Dedifferentiated amniotic fluid mesenchymal stem cell (primary cell): ENCODE measurements around the gene EGFR.

ENCODE experiments used
- DNase-seq: peaks from one replicate; pipeline ENCODE4 v3.0.0-alpha.2; 2016; ENCODE audit errors: extremely low spot score

The EGFR gene

GRCh38 chr7:55189878-55190436, 171.1 kb downstream of the EGFR start:
- DNase-seq, result no peak

GRCh38 chr7:55190511-55191160, 171.8 kb downstream of the EGFR start:
- DNase-seq, result no peak

- DNase-seq, result no peak
Measured at GRCh38 chr7:55191161-55191925, 172.5 kb downstream of the EGFR start.

GRCh38 chr7:55191926-55192692, 173.3 kb downstream of the EGFR start:
- DNase-seq, result no peak

GRCh38 chr7:55192723-55193122, 173.9 kb downstream of the EGFR start:
- peak; percentile 57 for DNase-seq

- DNase-seq, result no peak
Measured at GRCh38 chr7:55193245-55193644, 174.4 kb downstream of the EGFR start.

GRCh38 chr7:55194522-55194921, 175.7 kb downstream of the EGFR start:
- DNase-seq, result no peak

- no peak for DNase-seq
Measured at GRCh38 chr7:55198634-55199392, 180.0 kb downstream of the EGFR start.

- no peak for DNase-seq
Measured at GRCh38 chr7:55199418-55199817, 180.6 kb downstream of the EGFR start.

GRCh38 chr7:55200441-55200840, 181.6 kb downstream of the EGFR start:
- no peak for DNase-seq

GRCh38 chr7:55202150-55202913, 183.5 kb downstream of the EGFR start:
- DNase-seq, result no peak

- DNase-seq, result no peak
Measured at GRCh38 chr7:55203300-55203699, 184.5 kb downstream of the EGFR start.

- DNase-seq, result no peak
Measured at GRCh38 chr7:55205124-55205955, 186.5 kb downstream of the EGFR start.

GRCh38 chr7:55206235-55207029, 187.6 kb downstream of the EGFR start:
- DNase-seq, result no peak

GRCh38 chr7:55207436-55208125, 188.8 kb downstream of the EGFR start:
- no peak for DNase-seq

- DNase-seq, result no peak
Measured at GRCh38 chr7:55209366-55209765, 190.5 kb downstream of the EGFR start.

GRCh38 chr7:55210176-55210575, 191.4 kb downstream of the EGFR start:
- DNase-seq, result no peak

GRCh38 chr7:55210716-55211115, 191.9 kb downstream of the EGFR start:
- DNase-seq, result no peak

- DNase-seq, result no peak
Measured at GRCh38 chr7:55211726-55212125, 192.9 kb downstream of the EGFR start.
